ENCODE measurements around the gene IL36A. TPM values are rescaled to one million over a fixed set of nuclear protein-coding genes. Genes with fewer than 3 reads are reported as not detected.

IL36A gene
- polyA plus RNA-seq, 1 of the 3 experiments (the other 2 are of a cell fraction) = not detected

GRCh38 chr2:113038291-113038690 is 33.0 kb downstream of the IL36A start:
- CTCF ChIA-PET = no interaction called here
- POLR2A ChIA-PET = no interaction called here
- Histone ChIP-seq H3K9me3 (no peaks in the 10 kb centered on the region), H3K9ac (no peak overlapping the region), H3K9me2 (no peaks in the 10 kb centered on the region), H3K27ac (ENCODE audit: low read depth in 2 of 2, low read length in 1 of 2) (no peak overlapping the region), H3F3A (replicated peaks; ENCODE audit: insufficient read depth) (no peaks in the 10 kb centered on the region), H3K27me3 (ENCODE audit: insufficient read depth) (no peaks in the 10 kb centered on the region; the same call in 1 of the 2 replicates), H3K4me1 (ENCODE audit: control insufficient read depth in 1 of 2, insufficient read depth in 2 of 2, low read depth in 1 of 2, low read length in 1 of 2) (no peaks in the 10 kb centered on the region), H3K36me3 (replicated peaks in 1 of 2; ENCODE audit: control insufficient read depth in 1 of 2, insufficient read depth in 2 of 2, low read length in 1 of 2) (no peaks in the 10 kb centered on the region), H4K20me1 (ENCODE audit: insufficient read depth) (no peaks in the 10 kb centered on the region), H3K79me2 (ENCODE audit: insufficient read depth) (no peaks in the 10 kb centered on the region), H2AFZ (ENCODE audit: low read depth) (no peak overlapping the region), H3K4me2 (no peak overlapping the region), H3K4me3 (ENCODE audit: low read depth in 2 of 2, low read length in 1 of 2) (no peak overlapping the region)
- TF ChIP-seq FOXJ3 (CRISPR knock-in tag; IDR thresholded peaks at IDR 0.05) (no peak), ZBTB33 (IDR thresholded peaks at IDR 0.05; ENCODE audit: borderline replicate concordance, low read depth) (no peak), RFX5 (IDR thresholded peaks at IDR 0.05; ENCODE audit: low read length) (no peak), REST (IDR thresholded peaks at IDR 0.05; ENCODE audit: low read depth, low read length) (no peak), MEF2A (IDR thresholded peaks at IDR 0.05; ENCODE audit: borderline replicate concordance, low read depth) (no peak), GABPA (IDR thresholded peaks at IDR 0.05; ENCODE audit: low read depth) (no peak), EP300 (IDR thresholded peaks at IDR 0.05; ENCODE audit: borderline replicate concordance in 1 of 2, low read depth in 1 of 2, low read length in 1 of 2) (no peak), SMC3 (IDR thresholded peaks at IDR 0.05; ENCODE audit: low read depth, low read length) (no peak), RAD21 (IDR thresholded peaks at IDR 0.05; ENCODE audit: low read length) (no peak), TEAD4 (IDR thresholded peaks at IDR 0.05; ENCODE audit: borderline replicate concordance, insufficient read depth) (no peak), EZH2phosphoT487 (IDR thresholded peaks at IDR 0.05; ENCODE audit: borderline replicate concordance, low read depth) (no peak), TAF1 (IDR thresholded peaks at IDR 0.05; ENCODE audit: borderline replicate concordance, low read depth, low read length) (no peak), NFIC (IDR thresholded peaks at IDR 0.05; ENCODE audit: borderline replicate concordance) (no peak), CTCF (IDR thresholded peaks at IDR 0.05) (no peak), FOSL2 (IDR thresholded peaks at IDR 0.05; ENCODE audit: borderline replicate concordance, low read depth) (no peak), POLR2AphosphoS5 (IDR thresholded peaks at IDR 0.05; ENCODE audit: low read depth, low read length) (no peak)
- TF ChIP-seq, protein P1, sequence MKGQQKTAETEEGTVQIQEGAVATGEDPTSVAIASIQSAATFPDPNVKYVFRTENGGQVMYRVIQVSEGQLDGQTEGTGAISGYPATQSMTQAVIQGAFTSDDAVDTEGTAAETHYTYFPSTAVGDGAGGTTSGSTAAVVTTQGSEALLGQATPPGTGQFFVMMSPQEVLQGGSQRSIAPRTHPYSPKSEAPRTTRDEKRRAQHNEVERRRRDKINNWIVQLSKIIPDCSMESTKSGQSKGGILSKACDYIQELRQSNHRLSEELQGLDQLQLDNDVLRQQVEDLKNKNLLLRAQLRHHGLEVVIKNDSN (IDR thresholded peaks at IDR 0.05; ENCODE audit: borderline replicate concordance, low read depth) = no peak
- TF ChIP-seq, protein P2, sequence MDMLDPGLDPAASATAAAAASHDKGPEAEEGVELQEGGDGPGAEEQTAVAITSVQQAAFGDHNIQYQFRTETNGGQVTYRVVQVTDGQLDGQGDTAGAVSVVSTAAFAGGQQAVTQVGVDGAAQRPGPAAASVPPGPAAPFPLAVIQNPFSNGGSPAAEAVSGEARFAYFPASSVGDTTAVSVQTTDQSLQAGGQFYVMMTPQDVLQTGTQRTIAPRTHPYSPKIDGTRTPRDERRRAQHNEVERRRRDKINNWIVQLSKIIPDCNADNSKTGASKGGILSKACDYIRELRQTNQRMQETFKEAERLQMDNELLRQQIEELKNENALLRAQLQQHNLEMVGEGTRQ (IDR thresholded peaks at IDR 0.05; ENCODE audit: borderline replicate concordance, low read depth, low read length) = no peak
- WGBS (ENCODE audit: low lambda C conversion rate) = 13% methylated on average over 3 of the region's 3 CpGs
- no peak for DNase-seq
